HuH-7 (cell line): ENCODE results near the gene FCRL4.
"Not testable (repeated sequence)": the region's sequence is repeated elsewhere in the genome, so short reads cannot be mapped to it uniquely, and the experiment has no call there.

Experiments used
- DNase-seq: peaks from one replicate; pipeline ENCODE4 v3.0.0; 2011; ENCODE audit warnings: low spot score

Gene FCRL4

DNA sequence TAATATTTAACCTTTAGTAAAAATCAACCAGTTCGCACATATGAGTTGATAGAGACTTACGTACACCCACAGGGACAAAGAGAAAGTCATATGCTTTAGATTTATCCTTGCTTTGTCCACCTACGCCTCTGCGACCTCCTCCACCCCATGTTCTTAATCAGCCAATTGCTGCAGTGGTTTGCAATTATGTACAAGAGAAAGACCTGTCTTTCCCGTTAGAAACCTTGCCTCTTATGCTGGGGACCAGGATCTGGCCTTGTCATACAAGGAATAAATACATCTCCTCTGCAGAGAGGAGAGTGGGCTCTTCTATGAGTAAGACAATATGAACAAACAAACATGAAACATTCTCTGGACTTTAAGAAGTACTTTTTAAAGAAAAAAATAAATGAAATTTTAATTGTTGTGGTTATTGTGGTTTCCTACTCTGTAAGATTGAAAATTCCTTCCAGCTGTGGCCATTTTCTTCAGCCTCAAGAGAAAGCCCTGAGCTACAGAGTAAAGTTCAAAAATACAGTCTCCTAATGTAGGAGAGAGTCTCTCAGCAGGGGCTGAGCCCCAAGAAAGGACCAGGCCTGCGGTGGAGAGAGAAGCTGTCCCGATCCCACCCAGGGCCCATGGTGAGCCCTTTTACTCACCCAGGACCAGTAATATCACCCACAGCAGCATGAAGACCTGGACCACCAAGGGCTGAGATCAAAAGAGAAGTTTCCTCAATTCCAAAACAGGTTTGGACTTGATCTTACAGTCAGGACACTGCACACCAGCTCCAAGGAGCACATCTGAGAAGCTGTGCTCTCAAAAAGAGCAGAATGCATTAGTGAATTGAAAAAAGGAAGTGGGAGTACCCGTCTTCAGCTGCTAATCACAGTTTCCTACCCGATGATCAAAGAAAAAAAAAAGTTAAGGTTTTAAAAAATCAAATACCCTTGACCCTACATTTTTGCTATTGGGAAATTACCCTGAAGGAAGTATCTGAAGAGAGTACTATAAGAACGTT is 45.9 kb downstream of the FCRL4 start, which contains the start of gene FCRL5:
Gene FCRL5, minus strand, starts transcription at position 822 of the 1,000 bp plus-strand sequence. Its CDS starts 153 bp downstream, at position 669.
- DNase-seq, result no peak

DNA sequence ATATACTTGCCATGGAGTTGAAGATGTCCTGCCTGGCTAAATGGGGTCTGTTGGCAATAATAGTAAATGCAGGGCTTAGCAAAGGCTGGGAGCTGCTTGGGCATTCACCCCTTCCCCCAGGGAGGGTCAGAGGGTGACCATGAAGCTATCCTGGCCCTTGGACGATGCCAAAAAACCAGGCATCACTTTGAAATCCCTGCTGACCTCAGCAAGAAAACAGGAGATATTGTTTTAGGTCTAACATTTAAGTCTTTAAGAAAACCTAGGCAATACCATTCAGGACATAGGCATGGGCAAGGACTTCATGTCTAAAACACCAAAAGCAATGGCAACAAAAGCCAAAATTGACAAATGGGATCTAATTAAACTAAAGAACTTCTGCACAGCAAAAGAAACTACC is 49.8 kb downstream of the FCRL4 start:
- DNase-seq, result not testable (repeated sequence)

DNA sequence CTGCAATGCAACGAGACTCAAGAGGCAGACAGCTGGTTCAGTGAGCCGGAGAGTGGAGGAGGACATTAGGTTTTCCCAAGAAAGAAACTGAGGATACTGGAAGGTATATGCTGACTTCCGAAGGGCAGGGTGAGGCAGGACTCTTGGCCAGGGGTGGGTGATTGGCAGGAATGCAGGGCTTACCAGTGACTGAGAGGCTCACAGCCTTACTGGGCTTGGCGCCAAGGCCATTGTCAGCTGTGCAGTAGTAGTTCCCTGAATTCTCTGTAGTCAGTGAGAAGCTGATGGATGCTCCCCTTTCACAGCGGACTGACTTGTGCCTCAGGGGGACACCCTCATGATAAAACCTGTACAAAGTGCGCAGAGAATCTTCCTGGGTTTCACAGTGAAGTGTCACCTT is 55.2 kb downstream of the FCRL4 start:
- DNase-seq, result no peak

GRCh38 chr1:157540852-157541251 is 57.0 kb downstream of the FCRL4 start:
- DNase-seq, result no peak

DNA sequence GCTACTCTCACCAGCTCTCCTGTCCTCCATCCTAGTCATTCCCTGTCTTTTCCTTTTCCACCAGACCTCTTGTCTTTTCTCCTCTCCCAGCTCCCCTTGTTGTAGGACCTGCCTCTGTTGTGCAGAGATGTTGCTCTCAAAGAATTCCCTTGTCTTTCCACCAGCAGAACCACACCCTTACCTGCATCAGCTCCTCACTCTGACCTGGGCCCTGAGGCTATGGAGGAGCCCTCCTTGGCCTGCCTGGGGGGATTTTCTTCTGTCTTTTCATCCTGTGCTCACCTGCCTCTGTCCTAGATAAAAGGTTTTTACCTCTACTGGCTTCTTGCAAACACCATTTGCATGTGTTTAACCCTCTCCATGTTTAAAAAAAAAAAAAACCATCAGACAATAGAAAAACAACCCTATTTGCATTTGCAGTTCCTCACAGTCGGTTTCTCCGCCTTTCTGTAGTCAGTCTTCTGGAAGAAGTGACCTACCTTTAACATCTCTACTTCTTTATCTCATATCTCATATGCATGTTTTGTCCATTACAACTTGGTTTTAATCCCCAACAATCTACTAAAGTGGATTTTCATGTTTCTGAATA is 57.6 kb downstream of the FCRL4 start:
- no peak for DNase-seq

DNA sequence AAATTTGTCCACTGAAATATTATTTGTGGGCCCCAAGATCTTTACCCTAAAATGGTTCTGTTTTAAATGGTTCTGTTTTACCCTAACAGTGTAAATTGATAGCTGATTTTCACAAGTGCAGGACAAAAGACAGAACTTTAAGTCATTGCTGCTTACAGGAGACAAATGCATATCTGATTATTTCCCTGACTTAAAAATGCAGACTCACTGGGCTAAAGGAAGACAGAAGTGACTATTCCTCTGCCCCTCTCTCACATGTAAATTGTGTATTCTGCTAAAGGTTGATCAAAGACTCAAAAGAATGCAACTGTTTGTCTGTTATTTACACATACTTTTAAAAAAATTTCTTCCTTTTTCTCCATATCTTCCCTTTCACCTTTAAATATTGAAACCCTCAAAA is 58.3 kb downstream of the FCRL4 start:
- no peak for DNase-seq

GRCh38 chr1:157532569-157532968 is 65.3 kb downstream of the FCRL4 start:
- DNase-seq, result no peak

DNA sequence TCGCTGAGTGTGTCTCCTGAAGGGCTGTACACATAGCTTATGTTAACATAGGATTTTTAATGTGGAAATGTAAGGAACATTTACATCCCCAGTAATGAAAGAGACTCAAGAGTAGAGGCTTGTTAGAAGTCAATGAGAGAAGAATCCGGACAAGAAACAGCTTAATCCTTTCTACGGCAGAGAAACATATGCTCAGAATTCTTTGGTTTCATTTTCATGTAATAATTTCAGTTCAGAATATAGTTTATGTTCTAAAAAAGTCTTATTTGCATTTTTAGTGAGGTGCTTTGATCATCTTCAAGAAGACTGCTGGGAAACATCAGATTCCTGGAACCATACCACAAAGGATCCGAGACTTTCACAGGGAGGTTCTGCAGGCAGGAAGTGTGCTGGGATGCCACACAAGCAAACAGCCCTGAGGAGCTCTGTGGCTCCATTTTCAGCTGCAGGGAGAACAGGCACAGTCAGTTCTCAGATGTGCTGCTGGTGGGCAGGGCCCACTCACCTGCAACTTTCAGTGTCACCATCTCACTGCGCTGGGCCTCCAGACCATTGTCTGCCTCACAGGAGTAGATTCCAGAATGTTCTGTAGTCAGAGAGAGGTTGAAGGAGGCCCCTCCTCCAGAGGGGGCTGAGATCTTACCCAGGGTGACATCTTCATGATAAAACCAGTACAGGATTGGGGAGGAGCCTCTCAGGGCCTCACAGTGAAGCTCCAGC is 74.0 kb downstream of the FCRL4 start:
- DNase-seq, result no peak
